GM03348 (cell line): ENCODE measurements around the gene UNC13B.

ENCODE experiments used
- DNase-seq: peaks from one replicate; pipeline ENCODE4 v3.0.0; 2012; ENCODE audit warnings: low spot score

UNC13B gene

DNA sequence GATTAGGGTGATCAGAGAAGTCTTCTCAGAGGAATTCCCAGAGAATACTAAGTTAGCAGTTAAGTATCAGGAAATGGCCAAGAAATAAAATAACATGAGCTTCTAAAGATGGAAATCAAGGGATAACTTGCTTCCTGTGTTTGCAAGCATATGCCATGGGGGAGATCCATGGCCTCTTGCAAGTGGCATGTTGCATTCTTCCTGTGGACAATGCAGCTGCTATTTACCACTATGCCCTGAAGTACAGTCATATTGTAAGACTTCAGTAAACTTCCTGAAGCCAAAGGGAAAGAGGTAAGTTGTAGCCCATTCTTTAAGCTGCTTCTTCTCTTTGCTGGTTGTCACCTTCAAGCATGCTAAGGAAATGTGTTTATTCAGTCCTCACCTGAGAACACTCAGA is 173.4 kb downstream of the UNC13B start:
- DNase-seq: no peak

DNA sequence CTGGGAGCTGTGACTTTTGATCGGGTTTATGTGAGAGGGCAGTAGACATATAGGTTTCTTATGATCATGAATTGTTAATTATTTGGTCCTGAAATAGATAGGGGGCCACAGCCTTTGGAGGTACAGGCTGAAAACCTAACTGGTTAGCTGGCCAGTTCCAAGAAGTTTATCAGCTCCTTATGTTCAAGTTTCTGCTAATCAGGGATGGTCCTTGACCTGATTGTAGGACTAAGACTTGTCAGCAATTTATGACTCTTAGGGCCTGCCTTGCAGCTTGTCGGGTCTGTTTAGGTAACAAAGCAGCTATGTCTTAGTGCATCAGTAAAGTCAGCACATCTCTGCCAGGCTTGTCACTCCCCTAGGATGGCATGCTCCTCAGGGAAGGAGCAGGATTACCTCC is 176.3 kb downstream of the UNC13B start:
- DNase-seq: no peak

DNA sequence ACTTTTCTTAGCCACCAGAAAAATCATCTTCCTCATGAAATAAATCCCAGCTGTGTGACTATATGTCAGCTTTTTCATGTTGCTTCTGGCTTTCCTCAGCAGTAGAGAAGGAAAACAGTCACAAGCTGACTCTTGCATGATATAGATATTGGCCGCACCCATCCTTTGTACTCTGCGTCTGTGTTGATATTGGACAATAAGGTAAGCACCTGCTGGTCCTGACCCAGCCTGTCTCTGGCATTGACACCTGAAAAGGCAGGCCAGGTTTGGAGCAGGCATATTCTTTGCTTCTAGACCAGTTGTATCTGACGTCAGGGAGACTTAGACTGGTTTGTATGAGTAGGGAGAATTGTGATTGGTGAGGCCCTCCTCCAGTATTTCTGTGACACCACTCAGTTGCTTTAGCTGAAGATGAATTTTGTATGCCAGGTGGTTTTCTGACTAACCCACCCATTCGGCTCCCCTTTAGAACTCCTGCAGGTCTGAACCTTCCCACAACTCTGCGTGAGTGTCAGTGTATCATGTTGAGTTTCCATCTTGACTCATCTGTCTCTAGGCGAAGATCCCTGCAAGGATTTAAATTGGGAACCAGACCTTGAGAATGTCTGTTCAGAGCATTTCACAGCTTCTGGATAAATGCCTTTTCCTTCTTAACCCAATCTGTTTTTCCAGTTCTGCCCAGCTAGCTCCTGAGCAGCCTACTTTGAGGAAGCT is 176.9 kb downstream of the UNC13B start:
- DNase-seq: no peak

DNA sequence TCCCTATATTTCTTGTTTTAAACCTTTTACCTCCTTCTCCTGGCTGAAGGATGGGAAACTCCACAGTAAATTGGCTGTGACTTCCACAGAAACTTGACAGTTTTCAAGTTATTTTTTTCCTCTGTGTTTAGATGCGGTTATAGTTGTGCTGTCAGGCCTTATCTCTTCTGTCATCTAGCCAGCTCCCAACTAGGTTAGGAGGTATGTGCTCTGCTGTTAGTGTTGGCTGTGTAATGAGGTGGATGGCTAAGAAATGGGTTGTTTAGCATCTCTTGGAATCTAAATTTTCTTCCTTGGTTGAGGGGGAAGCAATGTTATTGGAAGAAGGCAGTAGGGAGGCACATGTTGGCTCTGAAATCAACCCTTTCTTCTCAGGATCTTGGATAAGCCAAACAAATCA is 178.2 kb downstream of the UNC13B start:
- DNase-seq: peak; percentile 42

DNA sequence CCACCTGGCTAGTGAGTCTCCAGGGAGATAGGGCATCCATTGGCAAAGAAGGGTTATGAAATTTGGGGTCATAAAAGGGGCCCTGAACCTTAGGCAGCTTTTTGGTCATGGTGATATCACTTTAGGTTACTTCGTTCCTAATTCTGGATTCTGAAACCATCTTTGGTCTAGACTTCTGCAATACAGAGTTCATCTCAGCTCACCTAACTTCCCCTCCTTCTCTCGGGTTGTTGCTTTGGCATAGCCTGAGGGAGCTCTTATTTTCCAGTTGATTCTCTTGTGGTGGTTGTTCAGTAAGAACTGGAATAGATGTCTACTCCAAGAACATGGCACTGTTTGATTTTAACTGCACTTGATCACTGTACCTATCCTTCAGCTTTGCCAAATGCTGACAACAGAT is 179.2 kb downstream of the UNC13B start:
- DNase-seq: no peak

DNA sequence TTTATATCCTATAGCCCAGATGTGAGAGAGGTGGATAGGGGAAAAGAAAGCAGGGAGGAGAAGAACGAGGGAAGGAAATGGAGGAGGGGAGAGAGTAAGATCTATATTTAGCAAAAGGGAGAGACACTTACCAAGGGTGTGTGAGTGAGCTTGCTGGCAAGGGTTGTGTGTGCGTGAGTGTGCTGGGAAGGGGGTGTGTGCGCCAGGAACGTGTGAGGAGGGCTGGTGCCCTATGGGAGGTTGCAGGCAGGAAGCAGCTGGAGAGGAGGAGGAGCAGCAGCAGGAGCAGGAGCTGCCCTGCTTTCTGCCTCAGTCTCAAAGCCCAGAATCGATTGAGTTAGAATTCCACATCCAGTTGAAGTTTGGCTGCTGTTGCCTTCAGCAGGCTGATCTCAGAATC is 179.8 kb downstream of the UNC13B start:
- DNase-seq: peak; percentile 83

DNA sequence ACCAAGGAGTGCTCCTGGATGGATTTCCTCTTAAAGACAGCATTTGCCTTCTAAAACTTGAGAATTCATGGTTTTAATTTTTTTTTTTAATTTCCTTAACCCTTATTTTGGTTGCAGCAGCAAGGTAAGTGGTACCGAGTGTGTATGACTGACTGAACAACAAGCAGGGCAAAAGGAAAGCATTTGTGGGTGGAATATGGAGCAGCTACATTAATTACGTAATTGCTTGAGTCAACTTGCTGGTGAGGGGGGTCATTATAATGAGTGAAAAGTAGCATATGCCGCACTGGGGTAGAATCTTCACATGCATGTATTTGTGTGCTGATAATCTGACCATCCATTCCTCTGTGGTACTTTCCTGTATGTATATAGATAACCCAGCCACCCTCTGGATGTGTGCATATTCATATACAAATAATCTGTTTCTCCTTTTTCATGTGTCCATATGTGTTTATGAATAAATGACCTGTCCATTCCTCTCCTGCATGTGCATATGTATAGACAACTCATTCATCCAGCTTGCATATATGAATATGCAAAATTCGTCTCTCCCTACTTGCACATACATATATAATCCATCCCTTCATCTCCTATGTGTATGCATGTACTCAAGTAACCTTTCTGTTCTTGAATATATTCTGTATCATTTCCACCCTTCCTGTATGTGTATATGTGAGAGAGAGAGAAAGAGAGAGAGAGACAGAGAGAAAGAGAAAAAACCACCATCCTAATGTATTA is 180.6 kb downstream of the UNC13B start:
- peak; percentile 20 for DNase-seq

DNA sequence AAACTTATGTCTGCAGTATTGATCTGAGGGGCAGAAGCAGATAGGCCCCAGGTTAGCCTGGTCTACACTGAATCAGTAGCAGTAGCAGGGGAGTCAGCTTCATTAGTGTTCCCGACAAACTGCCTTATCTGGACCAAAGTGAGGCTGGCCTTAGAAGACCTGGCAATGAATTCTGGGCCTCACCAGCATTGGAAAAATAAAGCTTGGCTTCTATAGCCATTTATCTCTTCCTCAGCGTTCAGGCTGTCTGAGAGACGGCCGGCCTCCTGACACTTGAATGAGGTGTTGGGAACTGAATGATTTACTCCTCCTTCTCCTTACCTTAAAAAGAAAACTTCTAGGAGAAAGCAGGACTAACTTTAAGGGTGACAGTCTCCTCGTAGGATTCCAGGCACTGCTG is 186.3 kb downstream of the UNC13B start:
- DNase-seq: no peak

DNA sequence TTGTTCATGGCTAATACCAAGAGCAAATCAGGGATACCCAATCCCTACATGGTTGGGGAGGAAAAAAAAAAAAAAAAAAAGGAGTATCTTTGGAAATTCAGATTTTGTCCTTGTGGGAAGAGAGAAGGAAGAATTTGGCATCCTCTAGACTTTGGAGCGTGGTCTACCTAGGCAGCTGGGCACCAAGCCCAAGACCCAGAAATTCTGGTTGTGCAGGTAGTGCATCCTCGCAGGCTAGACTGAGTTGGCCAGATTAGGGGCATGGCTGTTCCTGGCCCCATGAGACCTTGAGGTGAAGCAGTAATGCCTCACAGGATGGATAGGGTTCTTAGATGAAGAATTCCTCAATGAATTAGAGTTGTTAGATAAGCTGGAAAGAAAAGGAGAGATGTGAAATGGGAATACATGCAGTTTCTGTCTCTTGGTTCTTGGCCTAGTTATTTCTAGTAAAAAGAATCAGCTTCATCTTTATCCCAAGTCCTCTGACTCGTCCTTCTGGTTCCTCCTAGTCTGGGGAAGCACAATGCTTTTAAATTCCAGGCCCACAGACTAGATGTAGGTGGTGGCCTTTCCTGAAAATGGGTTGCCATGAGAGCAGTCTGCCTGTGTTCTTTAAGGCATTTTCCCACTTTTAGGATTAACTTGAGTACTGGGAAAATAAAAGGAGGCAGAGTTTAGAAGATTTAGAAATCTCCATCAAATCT is 187.6 kb downstream of the UNC13B start:
- DNase-seq: peak; percentile 13

DNA sequence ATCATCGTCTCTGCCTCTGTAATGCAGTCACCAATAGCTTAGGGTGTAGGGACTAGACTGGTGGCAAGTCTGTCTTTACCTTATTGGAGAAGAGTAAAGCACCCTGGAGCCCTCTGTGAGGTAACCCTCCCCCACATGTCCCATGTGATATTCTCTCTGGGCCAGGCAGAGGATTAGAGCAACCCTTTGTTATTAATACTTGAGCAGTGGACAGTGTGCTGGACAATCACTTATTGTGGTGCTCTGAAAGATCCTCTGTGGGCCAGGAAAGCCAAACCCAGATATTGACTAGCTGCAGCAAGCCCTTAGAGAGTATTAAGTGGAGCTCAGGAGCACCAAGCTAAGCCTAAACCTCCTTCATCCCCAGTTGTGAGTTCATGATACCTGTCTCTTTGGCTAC is 188.4 kb downstream of the UNC13B start:
- DNase-seq: no peak

DNA sequence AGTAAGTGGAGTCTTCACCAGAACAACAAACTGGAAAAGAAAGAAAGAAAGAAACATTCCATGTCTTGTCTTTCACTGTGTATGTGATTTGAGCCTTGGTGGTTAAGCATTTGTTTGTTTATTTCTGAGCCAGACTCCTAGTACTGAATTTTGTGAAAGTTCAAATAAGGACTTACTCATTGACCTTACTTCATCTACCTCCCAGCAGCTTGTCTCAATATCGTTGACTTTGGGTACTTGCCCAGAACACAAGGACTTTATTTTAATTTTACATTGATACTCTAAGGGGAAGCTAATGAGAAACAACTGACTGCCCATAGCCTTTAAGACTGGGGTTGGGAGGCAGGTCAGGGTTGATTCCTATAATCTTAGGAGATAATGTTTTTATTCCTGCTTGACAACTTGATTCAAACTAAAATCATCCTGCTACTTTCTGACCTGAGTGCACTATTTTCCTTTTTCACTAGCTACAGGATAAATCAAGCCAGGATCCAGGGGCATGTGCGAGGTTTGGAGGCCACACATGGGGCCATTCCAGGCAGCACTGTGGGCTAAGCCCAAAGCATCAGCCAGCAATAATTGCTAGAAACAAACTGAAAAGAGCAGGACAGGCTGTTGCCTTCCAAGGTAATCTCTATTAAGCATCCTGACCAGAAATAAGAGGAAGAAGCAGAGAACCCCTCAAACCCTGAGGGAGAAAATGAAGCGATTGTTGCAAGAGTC is 189.2 kb downstream of the UNC13B start:
- no peak for DNase-seq

DNA sequence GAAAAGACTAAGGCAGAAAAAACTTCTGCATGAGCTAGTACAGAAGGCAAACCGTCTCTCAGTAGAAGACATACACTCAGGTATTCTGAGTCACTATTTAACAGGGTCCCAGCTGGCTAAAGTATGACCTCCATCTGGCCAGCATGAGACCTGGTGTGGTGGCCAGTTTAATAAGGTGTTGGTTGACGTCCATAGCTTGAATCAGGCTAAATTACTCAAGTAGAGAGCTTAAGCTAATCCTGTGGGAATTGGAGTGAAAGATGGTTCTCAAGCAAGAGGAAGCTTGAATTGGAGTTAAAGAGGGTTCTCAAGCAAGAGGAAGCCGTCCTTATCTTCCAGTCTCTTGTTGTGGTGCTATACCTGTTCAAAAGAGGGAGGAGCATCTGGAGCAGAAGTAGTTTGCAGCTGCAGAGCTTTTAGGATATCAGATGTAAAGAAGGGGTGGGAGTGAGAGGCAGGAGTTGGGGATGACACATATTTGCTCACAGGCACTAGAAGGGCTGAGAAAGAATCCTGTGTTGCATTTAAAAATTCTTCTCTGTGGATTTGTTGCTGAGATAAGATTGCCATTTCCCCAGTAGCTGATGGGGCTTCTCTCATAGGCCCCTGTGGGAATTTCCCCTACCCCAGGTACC is 192.0 kb downstream of the UNC13B start:
- no peak for DNase-seq

DNA sequence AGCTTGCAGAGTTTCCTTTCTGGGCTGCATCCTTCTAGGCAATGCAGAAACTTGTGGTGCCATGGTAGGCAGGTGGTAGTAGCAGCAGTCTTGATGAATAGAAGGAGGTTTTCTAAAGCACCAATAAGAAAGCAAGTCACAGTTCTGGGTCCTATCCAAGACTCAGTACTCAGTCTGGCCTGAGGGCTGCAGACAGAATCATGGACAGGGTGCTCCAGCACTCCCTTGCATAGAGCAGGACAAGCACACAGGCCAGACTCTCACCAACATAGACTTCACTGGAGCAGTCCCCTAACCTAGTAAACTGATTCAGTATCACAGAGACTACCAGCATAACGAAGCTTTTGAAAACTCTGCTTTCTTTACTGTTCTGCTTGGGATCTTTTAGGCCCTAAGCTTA is 194.1 kb downstream of the UNC13B start:
- no peak for DNase-seq

DNA sequence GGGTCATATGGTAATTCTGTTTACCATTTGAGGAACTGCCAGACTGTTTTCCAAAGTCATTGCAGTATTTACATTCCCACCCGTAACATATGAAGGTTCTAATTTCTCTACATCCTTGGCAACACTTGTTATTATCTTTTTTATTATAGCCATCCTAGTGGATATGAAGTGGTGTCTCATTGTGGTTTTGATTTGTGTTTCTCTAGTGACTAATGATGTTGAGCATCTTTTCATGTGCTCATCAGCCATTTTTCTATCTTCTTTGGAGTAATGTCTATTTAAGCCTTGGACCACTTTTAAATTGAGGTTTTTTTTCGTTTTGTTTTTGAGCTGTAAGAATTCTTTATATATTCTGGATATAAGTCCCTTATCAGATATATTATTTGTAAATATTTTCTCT is 195.3 kb downstream of the UNC13B start:
- DNase-seq: no peak

DNA sequence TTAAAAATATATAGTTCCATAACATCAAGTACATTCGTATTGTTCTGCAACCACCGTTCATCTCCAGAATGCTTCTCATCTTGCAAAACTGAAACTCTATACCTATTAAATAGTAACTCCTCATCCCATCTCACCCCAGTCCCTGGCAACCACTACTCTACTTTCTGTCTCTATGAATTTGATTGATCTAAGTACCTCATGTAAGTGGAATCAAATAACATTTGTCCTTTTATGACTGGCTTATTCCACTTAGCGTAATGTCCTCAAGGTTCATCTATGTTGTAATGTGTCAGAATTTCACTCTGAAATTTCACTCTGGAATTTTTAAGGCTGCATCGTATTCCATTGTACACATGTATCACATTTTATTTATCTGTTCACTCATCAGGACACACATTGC is 196.0 kb downstream of the UNC13B start:
- no peak for DNase-seq

DNA sequence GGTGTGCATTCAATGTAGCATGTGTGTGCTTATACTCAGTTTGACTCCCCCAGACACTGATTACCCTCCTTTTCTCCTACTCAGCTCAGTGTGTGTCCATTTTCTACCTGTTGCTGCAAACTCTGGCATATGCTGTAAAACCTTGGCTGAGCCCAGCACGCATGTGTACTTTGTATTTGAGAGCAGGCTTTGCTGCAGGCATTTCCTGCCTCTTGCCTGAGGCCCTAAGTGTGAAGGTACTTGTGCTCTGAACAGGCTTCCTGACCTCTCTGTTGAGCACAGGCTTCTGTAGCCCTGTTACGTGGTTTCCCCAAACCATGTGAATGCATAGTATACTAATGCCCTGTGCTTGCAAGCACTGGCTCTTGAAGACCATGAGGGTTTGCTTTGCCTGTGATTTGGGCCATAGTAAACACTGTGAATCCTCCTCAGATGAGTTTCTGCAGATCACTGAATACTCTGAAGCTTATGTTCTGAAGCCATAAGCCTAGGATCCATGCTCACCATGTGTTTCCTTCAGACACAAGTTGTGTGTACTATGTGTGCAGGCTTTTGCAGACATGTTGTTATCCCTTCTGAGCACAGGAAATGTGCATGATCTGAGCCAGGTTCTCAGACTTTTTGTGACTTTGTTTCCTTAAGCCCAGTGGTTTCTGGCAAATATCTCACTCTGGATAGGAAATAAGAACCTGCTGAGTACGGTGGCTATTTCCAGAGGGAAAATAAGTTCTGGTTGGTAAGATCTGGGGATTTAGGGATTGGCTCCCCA is 203.2 kb downstream of the UNC13B start:
- DNase-seq: no peak

DNA sequence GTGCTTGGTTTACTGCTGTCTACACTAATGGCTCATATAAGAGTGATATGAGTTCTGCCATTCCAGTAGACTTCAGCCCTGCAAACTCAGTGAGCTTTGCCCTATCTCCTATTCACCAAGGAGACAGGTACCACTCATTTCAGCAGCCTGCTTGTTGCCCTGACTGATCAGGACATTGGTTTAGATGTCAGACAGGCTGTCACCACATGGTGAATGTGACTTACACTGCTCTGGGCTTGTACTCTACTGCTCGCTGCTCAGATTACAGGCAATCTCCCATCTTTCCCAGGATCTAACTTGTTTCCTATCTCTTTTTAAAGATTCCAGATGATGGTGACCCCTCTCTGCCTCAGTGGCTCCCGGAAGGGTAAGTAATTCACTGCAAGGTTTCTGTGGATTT is 204.8 kb downstream of the UNC13B start:
- DNase-seq: no peak

DNA sequence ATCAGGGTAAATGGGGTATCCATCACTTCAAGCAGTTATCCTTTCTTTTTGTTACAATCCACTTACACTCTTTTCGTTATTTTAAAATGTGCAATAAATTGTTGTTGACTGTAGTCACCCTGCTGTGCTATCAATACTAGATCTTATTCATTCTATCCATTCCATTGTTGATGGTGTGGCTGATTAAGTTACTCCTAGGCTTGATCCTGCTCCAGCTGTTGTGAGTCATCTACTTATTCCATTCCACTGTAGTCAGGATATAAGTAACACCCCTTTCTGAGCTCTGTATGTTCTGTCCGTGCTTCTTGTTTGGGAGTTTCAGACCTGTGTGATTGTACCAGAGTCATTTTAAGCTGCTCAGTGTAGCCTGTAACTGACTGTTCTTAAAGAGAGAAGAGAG is 205.6 kb downstream of the UNC13B start:
- DNase-seq: peak; percentile 83

DNA sequence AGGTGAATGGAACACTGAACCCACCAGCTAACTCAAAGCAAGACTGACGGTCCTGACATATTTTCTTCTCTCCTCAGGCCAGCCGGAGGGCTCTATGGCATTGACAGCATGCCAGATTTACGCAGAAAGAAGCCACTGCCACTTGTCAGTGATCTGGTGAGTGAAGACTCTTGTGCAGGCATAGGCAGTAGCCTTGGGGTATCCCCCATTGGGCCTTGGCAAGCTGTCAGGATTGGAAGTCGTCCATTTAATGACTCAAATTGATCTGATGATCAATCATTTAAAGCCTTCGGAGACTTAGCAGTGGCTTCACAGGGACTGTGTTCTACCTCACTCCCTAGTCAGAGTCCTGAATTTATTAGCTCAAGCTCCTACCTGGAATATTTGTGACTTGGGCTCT is 208.4 kb downstream of the UNC13B start:
- no peak for DNase-seq

DNA sequence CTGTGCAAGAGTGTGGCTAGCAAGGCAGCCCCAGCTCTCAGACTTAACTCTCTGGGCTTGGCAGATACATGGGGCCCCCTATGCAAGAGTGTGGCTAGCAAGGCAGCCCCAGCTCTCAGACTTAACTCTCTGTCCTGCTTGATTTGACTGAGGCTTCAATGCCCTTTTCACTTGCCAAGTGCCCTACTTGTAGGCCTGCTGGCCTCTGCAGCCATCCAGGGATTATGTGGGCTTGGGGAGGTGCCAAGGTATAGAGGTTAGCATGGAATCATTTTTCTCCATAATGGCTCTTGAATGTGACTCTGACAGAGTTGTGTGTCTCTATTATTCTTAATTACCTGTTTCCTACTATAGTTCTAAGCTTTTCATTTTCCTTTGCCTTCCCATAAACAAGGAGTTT is 212.6 kb downstream of the UNC13B start:
- DNase-seq: no peak

DNA sequence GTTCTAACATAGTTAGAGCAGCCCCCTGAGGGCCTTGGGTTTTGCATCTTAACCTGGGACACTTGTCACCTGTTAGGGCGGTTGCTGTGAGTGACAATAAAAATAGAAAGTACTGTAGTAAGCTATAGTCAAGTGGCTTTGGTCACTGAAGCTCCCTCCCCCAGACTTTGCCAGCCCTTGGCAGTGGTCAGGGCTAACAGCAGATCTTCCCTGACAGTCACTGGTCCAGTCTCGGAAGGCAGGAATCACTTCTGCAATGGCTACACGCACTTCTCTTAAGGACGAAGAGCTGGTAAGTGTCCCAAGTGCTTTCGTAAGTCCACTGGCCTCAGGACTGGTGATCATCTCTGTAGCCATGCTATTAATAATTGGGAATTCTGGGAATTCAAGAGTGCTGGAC is 213.1 kb downstream of the UNC13B start:
- DNase-seq: no peak
